ENCODE measurements around the gene CNPY2. TPM values are rescaled to one million over a fixed set of nuclear protein-coding genes. Genes with fewer than 3 reads are reported as not detected.
A peak's percentile ranks its signal among the peaks of the same experiment; 100 is the strongest.

The CNPY2 gene
- total RNA-seq (10 to 100 TPM; 48.7 to 77.1 (median 67.9) TPM), polyA plus RNA-seq (100 to 1,000 TPM in 1 of 3 donors, 10 to 100 TPM in 2; 28.2 to 103 (median 39.6) TPM)

- H3K36me3 ChIP-seq, result peaks cover 0 to 57% (median 6%) of the 10 kb centered on the region in 4 donors
- peak; percentile 98 for DNase-seq
- no peaks in the 10 kb centered on the region for H3K9me3 ChIP-seq
- peak within 1 kb of the TSS; percentile 87 to 98 (median 90) for H3K4me3 ChIP-seq
- intact Hi-C loops (cut with DNase I), result loop anchor here (2.0 to 5.0 kb wide), 2 partner anchors 17 to 151 kb away; partner anchors contain the start of genes PAN2 and SPRYD4
- no peaks in the 10 kb centered on the region for H3K27me3 ChIP-seq
- peak within 1 kb of the TSS; percentile 93 to 95 (median 94) for H3K27ac ChIP-seq
- 0% methylated on average over 62 of the region's 62 CpGs for WGBS, 2 donors
- H3K4me1 ChIP-seq, result peaks cover 0 to 22% (median 18%) of the 10 kb centered on the region in 4 donors
- TF ChIP-seq CTCF (IDR thresholded peaks at IDR 0.05), result no peak
- TF ChIP-seq EP300 (IDR thresholded peaks at IDR 0.05), result no peak
- peak; percentile 83 to 91 (median 86) for TF ChIP-seq POLR2AphosphoS5 (IDR thresholded peaks at IDR 0.05)
- peak; percentile 67 to 68 for TF ChIP-seq POLR2A (IDR thresholded peaks at IDR 0.05)
Measured at GRCh38 chr12:56315622-56316473, at the start of gene CNPY2. CNPY2 (minus strand) TSS chr12:56315988; CDS start chr12:56315217, 771 bp downstream.

GRCh38 chr12:56362130-56363059 lies 46.6 kb upstream of the CNPY2 start, which contains the start of gene APOF:
APOF (minus strand) TSS chr12:56362857; CDS start chr12:56362745, 112 bp downstream.
- Histone ChIP-seq H3K27me3 (no peaks in the 10 kb centered on the region), H3K4me1 (peaks cover 0 to 22% (median 18%) of the 10 kb centered on the region in 4 donors), H3K9me3 (no peaks in the 10 kb centered on the region), H3K27ac (no peak within 1 kb of the TSS), H3K4me3 (no peak within 1 kb of the TSS), H3K36me3 (no peaks in the 10 kb centered on the region)
- TF ChIP-seq CTCF (IDR thresholded peaks at IDR 0.05) (no peak), EP300 (IDR thresholded peaks at IDR 0.05) (no peak), POLR2AphosphoS5 (IDR thresholded peaks at IDR 0.05) (no peak), POLR2A (IDR thresholded peaks at IDR 0.05) (no peak)
- DNase-seq, result peak; percentile 34
- 92 to 94% methylated on average over 10 of the region's 10 CpGs for WGBS, 2 donors
- intact Hi-C loops (cut with DNase I), result no loop called here

- peaks cover 0 to under 1% (median 0%) of the 10 kb centered on the region in 4 donors for H3K36me3 ChIP-seq
- DNase-seq, result peak; percentile 59
- H3K4me3 ChIP-seq, result no peak overlapping the region
- WGBS, 2 donors, result 86 to 90% methylated on average over 8 of the region's 8 CpGs
- no peak overlapping the region for H3K27ac ChIP-seq
- H3K9me3 ChIP-seq, result no peaks in the 10 kb centered on the region
- intact Hi-C loops (cut with DNase I), result loop anchor here (2.0 kb wide), 1 partner anchor 103 kb away; no protein-coding TSS in a partner anchor
- TF ChIP-seq POLR2A (IDR thresholded peaks at IDR 0.05), result no peak
- TF ChIP-seq CTCF (IDR thresholded peaks at IDR 0.05), result no peak
- no peak for TF ChIP-seq POLR2AphosphoS5 (IDR thresholded peaks at IDR 0.05)
- TF ChIP-seq EP300 (IDR thresholded peaks at IDR 0.05), result no peak
- H3K27me3 ChIP-seq, result no peaks in the 10 kb centered on the region
- H3K4me1 ChIP-seq, result peaks cover 0 to 23% (median 18%) of the 10 kb centered on the region in 4 donors
Measured at GRCh38 chr12:56361487-56362129, 45.8 kb upstream of the CNPY2 start.
